Muscle of leg (tissue), 16 donors: ENCODE measurements around the gene INTS7. TPM values are rescaled to one million over a fixed set of nuclear protein-coding genes. Genes with fewer than 3 reads are reported as not detected.

Experiments used
- DNase-seq: peaks from one replicate; pipeline ENCODE4 v3.0.0; 2013
- H3K27ac ChIP-seq: one replicate; pipeline ENCODE4 v1.5.1; 2013; ENCODE audit warnings: mild to moderate bottlenecking, low read length, control low read depth
- H3K27me3 ChIP-seq: one replicate; pipeline ENCODE4 v1.6.1; 2013; ENCODE audit warnings: low read length; ENCODE audit not compliant: control insufficient read depth, insufficient read depth
- H3K36me3 ChIP-seq: one replicate; pipeline ENCODE4 v1.6.1; 2013; ENCODE audit warnings: low read length; ENCODE audit not compliant: control insufficient read depth, insufficient read depth
- H3K4me1 ChIP-seq: one replicate; pipeline ENCODE4 v1.6.1; 2013; ENCODE audit warnings: low read length; ENCODE audit not compliant: control insufficient read depth, insufficient read depth
- H3K4me3 ChIP-seq: one replicate; pipeline ENCODE4 v1.5.1; 2013; ENCODE audit warnings: low read length, control low read depth
- H3K9me3 ChIP-seq: replicated peaks from 2 replicates; pipeline ENCODE4 v1.6.1; 2013; ENCODE audit warnings: low read depth, low read length; ENCODE audit not compliant: control insufficient read depth
- WGBS: methylation state at CpG from one replicate; pipeline ENCODE4 v1.1.5; 2013; ENCODE audit warnings: missing lambda C conversion rate; ENCODE audit not compliant: insufficient coverage; 5-methylcytosine and 5-hydroxymethylcytosine counted together
- long read RNA-seq, 11 donors: transcript quantifications; one replicate each; lab custom pipeline, GENCODE V29; 2026
- polyA plus RNA-seq, 8 donors: library from polyadenylated mRNA; unstranded; fragments of 120-200 nt; gene quantifications; one replicate each; pipeline versions ENCODE4 v1.2.1 to v1.2.3, GENCODE V29; 2013; ENCODE audit warnings: inconsistent platforms in 1 of 8, low replicate concordance in 1 of 8; ENCODE audit not compliant: insufficient read length in 8 of 8, insufficient read depth in 1 of 8
- total RNA-seq: library from RNA; stranded (reverse); fragments of 120-200 nt; gene quantifications from one replicate; pipeline ENCODE4 v1.2.4, GENCODE V29; 2013

INTS7 gene
- total RNA-seq, result 12.5 TPM
- polyA plus RNA-seq, result 10 to 100 TPM; 11.3 to 13.9 (median 12.6) TPM
- long read RNA-seq, donor 1, full-length matches to known transcripts, result 1 of 1 reads
- long read RNA-seq, donor 1, partial matches to known transcripts, result 0 of 1 reads
- long read RNA-seq, donor 1, other reads (novel, unspliced or antisense), result 0 of 1 reads
- long read RNA-seq, donor 2, full-length matches to known transcripts, result 1 of 1 reads
- long read RNA-seq, donor 2, partial matches to known transcripts, result 0 of 1 reads
- long read RNA-seq, donor 2, other reads (novel, unspliced or antisense), result 0 of 1 reads
- long read RNA-seq, donor 3, full-length matches to known transcripts, result 2 of 2 reads
- long read RNA-seq, donor 3, partial matches to known transcripts, result 0 of 2 reads
- long read RNA-seq, donor 3, other reads (novel, unspliced or antisense), result 0 of 2 reads
- long read RNA-seq, donor 4, full-length matches to known transcripts, result 1 of 1 reads
- long read RNA-seq, donor 4, partial matches to known transcripts, result 0 of 1 reads
- long read RNA-seq, donor 4, other reads (novel, unspliced or antisense), result 0 of 1 reads
- long read RNA-seq, donor 5, full-length matches to known transcripts, result 1 of 6 reads
- long read RNA-seq, donor 5, partial matches to known transcripts, result 5 of 6 reads
- long read RNA-seq, donor 5, other reads (novel, unspliced or antisense), result 0 of 6 reads
- long read RNA-seq, donor 6, full-length matches to known transcripts, result 2 of 2 reads
- long read RNA-seq, donor 6, partial matches to known transcripts, result 0 of 2 reads
- long read RNA-seq, donor 6, other reads (novel, unspliced or antisense), result 0 of 2 reads
- long read RNA-seq, donor 7, result 0 reads
- long read RNA-seq, donor 8, full-length matches to known transcripts, result 1 of 1 reads
- long read RNA-seq, donor 8, partial matches to known transcripts, result 0 of 1 reads
- long read RNA-seq, donor 8, other reads (novel, unspliced or antisense), result 0 of 1 reads
- long read RNA-seq, donor 9, result 0 reads
- long read RNA-seq, donor 10, full-length matches to known transcripts, result 2 of 2 reads
- long read RNA-seq, donor 10, partial matches to known transcripts, result 0 of 2 reads
- long read RNA-seq, donor 10, other reads (novel, unspliced or antisense), result 0 of 2 reads
- long read RNA-seq, donor 11, result 0 reads

- DNase-seq, result peak; percentile 100
- H3K27ac ChIP-seq, result peak within 1 kb of the TSS; percentile 97
- peak within 1 kb of the TSS; percentile 88 for H3K4me3 ChIP-seq
- no peaks in the 10 kb centered on the region for H3K9me3 ChIP-seq
- no peaks in the 10 kb centered on the region for H3K27me3 ChIP-seq
- H3K36me3 ChIP-seq, result peaks cover 3% of the 10 kb centered on the region
- no peaks in the 10 kb centered on the region for H3K4me1 ChIP-seq
- WGBS, result under 1% methylated on average over 52 of the region's 53 CpGs
Observed at GRCh38 chr1:212035123-212035834, at the start of gene INTS7, which contains the start of gene DTL. Gene INTS7 (minus strand): TSS chr1:212035557. CDS start chr1:212035437, 120 bp downstream. Gene DTL (plus strand): TSS chr1:212035748. CDS start chr1:212035891, 143 bp downstream.

GRCh38 chr1:212082765-212083406, 47.5 kb upstream of the INTS7 start:
- Histone ChIP-seq H3K9me3 (no peaks in the 10 kb centered on the region), H3K27me3 (no peaks in the 10 kb centered on the region), H3K4me1 (peaks cover 3% of the 10 kb centered on the region), H3K27ac (no peak overlapping the region), H3K4me3 (no peak overlapping the region), H3K36me3 (peaks cover 3% of the 10 kb centered on the region)
- no CpG with 5 or more reads among the region's 2 CpGs for WGBS
- no peak for DNase-seq

DNA sequence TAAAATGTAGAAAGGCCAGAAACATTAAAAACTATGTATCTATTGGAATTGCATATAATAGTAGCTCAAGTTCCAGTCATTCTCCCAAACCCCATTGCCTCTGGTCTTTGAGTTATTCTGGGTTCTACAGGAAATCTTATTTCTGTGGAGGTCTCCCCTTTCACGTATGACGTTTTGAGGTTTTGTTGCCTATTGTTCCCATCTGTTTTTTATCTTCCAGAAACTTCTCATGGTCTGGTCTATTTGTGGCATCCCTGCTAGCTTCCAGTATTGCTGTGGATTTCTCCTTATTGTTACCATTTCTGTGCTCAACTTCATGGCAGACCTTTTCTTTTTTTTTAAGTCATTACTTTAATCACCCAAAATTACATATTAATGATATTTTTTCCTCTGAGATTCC, 43.5 kb upstream of the INTS7 start:
- no peaks in the 10 kb centered on the region for H3K9me3 ChIP-seq
- H3K36me3 ChIP-seq, result peaks cover 3% of the 10 kb centered on the region
- WGBS, result 80% methylated on average over 1 of the region's 2 CpGs
- H3K4me1 ChIP-seq, result no peaks in the 10 kb centered on the region
- H3K27ac ChIP-seq, result no peak overlapping the region
- no peak overlapping the region for H3K4me3 ChIP-seq
- H3K27me3 ChIP-seq, result no peaks in the 10 kb centered on the region
- DNase-seq, result no peak

DNA sequence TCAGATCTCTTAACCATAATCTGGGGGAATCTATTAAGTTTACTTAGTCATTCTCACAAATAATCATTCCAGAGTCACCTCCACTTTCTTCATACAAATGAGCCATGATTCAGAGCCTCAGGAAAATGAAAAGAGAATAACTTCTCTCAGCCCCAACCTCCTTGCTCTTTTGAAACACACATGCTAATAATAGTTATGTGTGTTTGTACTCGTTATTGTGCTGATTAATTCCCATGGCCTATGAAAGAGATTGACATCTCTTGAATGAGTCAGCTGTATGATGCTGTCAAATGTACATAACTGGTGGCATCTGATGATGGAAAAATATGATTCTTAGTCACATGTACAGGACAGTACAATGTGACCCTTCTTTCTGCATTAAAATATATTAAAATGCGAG, 41.7 kb upstream of the INTS7 start:
- Histone ChIP-seq H3K27ac (no peak overlapping the region), H3K4me1 (no peaks in the 10 kb centered on the region), H3K4me3 (no peak overlapping the region), H3K27me3 (no peaks in the 10 kb centered on the region), H3K9me3 (no peaks in the 10 kb centered on the region), H3K36me3 (no peaks in the 10 kb centered on the region)
- no peak for DNase-seq
- no CpG with 5 or more reads among the region's 2 CpGs for WGBS

GRCh38 chr1:212074856-212075255, 39.5 kb upstream of the INTS7 start:
- Histone ChIP-seq H3K4me1 (no peaks in the 10 kb centered on the region), H3K4me3 (no peak overlapping the region), H3K27me3 (no peaks in the 10 kb centered on the region), H3K9me3 (no peaks in the 10 kb centered on the region), H3K36me3 (no peaks in the 10 kb centered on the region), H3K27ac (no peak overlapping the region)
- WGBS, result no CpG with 5 or more reads among the region's 3 CpGs
- DNase-seq, result no peak

DNA sequence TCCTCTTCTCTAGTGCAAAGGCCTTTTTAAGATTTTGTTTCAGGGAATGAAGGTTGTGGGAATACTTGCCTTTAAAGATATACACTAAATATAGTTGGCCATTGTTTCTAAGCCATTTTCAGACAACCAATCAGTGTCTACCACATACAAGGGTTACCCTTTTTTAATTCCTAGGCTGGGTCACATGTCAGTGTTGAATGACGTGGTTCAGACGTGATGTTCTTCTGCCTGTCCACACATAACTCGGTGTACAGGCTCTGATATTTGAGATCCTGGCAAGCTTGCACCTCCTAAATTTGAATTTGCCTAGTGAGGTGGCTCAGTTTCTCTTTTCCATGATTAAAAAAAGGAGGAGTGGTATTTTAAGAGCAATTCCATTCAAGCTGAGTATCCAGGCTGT, 39.0 kb upstream of the INTS7 start:
- Histone ChIP-seq H3K9me3 (no peaks in the 10 kb centered on the region), H3K36me3 (no peaks in the 10 kb centered on the region), H3K4me1 (no peaks in the 10 kb centered on the region), H3K27ac (no peak overlapping the region), H3K4me3 (no peak overlapping the region), H3K27me3 (no peaks in the 10 kb centered on the region)
- peak; percentile 58 for DNase-seq
- WGBS, result 87% methylated on average over 3 of the region's 3 CpGs

DNA sequence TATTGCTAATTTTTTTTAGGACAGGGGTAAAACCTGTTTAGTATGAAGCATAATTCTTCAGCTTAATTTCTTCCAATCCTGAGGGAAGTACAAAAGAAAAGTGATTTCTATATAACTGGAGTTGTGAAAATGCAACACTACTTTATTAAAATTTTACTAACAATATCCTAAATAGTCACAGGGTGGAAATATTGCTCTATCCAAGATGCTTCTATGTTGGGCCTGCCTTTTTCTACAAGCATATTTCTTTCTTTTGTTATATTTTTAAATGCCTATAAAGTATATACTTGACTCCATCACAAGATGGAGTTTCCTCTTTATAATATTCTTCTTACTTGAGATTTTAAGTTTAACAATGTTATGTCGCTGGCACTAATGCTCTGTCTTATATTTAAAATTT, 38.1 kb upstream of the INTS7 start:
- no peak overlapping the region for H3K4me3 ChIP-seq
- DNase-seq, result no peak
- no peak overlapping the region for H3K27ac ChIP-seq
- no peaks in the 10 kb centered on the region for H3K36me3 ChIP-seq
- WGBS, result no CpG with 5 or more reads among the region's 1 CpG
- H3K9me3 ChIP-seq, result no peaks in the 10 kb centered on the region
- no peaks in the 10 kb centered on the region for H3K4me1 ChIP-seq
- no peaks in the 10 kb centered on the region for H3K27me3 ChIP-seq

- WGBS, result no CpG with 5 or more reads among the region's 1 CpG
Observed at GRCh38 chr1:212072047-212072446, 36.7 kb upstream of the INTS7 start.

DNA sequence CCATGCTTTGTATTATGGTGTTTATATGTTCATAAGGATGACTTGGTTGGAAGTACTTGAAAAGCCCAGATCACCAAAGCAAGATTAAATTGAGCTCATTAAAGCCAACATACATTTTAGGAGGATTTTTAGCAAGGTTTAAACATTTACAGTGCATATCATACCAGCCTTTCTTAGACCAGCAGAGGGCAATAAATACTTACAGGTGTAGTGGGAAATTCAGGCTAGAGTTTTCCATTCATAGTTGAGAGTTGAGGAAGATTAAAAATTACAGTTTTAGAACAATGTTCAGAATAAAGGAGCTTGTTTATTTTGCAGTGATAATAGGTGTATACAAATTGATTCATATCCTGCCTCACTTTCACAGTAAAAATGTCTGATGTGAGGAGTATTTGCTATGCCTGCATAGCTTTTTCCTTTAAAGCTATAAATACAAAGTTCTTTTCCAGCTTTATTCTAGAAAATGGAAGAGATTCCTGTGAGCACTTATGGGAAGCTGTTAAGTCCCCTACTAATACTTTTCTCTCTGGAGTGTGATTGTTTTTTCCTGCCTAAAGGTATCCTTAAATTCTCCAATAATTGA, 35.5 kb upstream of the INTS7 start:
- H3K27me3 ChIP-seq, result no peaks in the 10 kb centered on the region
- DNase-seq, result peak; percentile 67
- no peaks in the 10 kb centered on the region for H3K4me1 ChIP-seq
- no peak overlapping the region for H3K27ac ChIP-seq
- H3K4me3 ChIP-seq, result no peak overlapping the region
- no peaks in the 10 kb centered on the region for H3K36me3 ChIP-seq
- H3K9me3 ChIP-seq, result no peaks in the 10 kb centered on the region

More at GRCh38 chr1:212072047-212072446, 36.7 kb upstream of the INTS7 start:
- H3K27ac ChIP-seq, result no peak overlapping the region
- no peak for DNase-seq
- H3K36me3 ChIP-seq, result no peaks in the 10 kb centered on the region
- H3K9me3 ChIP-seq, result no peaks in the 10 kb centered on the region
- H3K4me1 ChIP-seq, result no peaks in the 10 kb centered on the region
- no peak overlapping the region for H3K4me3 ChIP-seq
- no peaks in the 10 kb centered on the region for H3K27me3 ChIP-seq
